ENCODE data around the gene STX18.

Gene STX18

DNA sequence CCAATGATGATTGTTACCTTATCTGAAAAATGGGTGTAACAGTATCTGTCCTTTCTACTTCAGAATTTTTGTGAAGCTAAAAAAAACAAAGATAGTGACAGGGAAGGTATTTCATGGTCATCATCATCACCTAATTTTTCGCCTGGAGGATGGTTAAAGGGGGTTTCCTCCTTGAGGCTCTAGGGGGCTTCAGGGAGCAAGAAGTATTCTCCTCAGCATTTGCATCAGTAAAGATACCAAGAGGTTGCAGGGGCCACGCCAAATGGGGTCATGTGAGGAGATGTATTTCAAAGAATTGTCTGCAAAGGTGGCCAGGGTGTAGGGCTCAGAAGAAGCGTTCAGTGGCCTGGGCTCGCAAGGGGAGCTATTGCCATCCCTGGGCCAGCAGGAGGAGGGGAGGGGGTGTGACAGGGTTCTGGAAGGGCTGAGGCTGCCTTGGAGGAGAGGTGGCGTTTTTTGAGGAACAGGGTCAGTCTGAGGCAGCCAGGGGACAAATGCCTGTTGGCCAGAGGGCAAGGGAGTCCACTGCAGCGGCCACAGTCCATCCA lies 162.2 kb downstream of the STX18 start:
- H3K27ac Mint-ChIP-seq, result no peak overlapping the region
- H3K9me3 Mint-ChIP-seq, result no peaks in the 10 kb centered on the region
- H3K27me3 Mint-ChIP-seq (ENCODE audit: low read depth, poor library complexity), result peaks cover 60% of the 10 kb centered on the region
- no peak for DNase-seq
- TF ChIP-seq, protein P1, sequence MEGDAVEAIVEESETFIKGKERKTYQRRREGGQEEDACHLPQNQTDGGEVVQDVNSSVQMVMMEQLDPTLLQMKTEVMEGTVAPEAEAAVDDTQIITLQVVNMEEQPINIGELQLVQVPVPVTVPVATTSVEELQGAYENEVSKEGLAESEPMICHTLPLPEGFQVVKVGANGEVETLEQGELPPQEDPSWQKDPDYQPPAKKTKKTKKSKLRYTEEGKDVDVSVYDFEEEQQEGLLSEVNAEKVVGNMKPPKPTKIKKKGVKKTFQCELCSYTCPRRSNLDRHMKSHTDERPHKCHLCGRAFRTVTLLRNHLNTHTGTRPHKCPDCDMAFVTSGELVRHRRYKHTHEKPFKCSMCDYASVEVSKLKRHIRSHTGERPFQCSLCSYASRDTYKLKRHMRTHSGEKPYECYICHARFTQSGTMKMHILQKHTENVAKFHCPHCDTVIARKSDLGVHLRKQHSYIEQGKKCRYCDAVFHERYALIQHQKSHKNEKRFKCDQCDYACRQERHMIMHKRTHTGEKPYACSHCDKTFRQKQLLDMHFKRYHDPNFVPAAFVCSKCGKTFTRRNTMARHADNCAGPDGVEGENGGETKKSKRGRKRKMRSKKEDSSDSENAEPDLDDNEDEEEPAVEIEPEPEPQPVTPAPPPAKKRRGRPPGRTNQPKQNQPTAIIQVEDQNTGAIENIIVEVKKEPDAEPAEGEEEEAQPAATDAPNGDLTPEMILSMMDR (IDR thresholded peaks at IDR 0.05), result no peak
- no peaks in the 10 kb centered on the region for H3K4me1 Mint-ChIP-seq
- H3K4me3 Mint-ChIP-seq, result no peak overlapping the region
- no peaks in the 10 kb centered on the region for H3K36me3 Mint-ChIP-seq (ENCODE audit: low read depth)

DNA sequence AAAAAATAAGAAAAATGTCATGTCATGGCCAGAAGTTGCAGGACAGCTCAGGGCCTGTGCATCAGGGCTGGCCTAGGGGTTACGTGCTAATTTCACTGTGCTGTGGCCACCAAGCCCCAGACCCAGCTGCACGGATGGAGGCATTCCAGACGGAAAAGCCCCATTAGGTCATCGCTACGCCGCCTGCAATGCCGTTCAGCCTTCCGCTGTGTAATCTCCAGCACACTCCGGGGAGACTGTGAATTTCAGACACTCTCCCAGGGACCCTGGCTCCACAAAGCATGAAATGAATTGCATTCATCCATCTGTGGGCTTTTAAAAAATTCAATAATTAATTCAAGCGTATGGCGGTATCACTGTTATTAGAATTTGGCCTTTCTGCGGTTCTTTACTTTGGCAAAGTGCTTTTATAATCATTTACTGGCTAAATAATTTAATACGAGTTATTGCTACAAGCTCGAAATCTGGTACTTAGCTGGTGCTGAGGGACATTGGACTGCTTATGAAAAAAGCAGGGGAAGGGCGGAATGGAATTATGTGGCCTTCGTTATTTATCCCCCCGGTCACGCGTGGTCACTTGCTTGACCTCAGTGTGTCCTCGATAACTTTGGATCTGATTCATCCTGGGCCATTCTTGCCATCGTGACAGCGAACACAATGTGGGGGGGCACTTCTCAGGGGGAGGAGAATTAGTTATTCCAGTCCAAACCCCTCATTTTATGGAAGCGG lies 164.0 kb downstream of the STX18 start:
- TF ChIP-seq, protein P1 (IDR thresholded peaks at IDR 0.05), result no peak
- H3K4me3 Mint-ChIP-seq, result no peak overlapping the region
- H3K9me3 Mint-ChIP-seq, result peaks cover 3% of the 10 kb centered on the region
- H3K36me3 Mint-ChIP-seq (ENCODE audit: low read depth), result no peaks in the 10 kb centered on the region
- no peaks in the 10 kb centered on the region for H3K4me1 Mint-ChIP-seq
- H3K27me3 Mint-ChIP-seq (ENCODE audit: low read depth, poor library complexity), result peaks cover 43% of the 10 kb centered on the region
- no peak overlapping the region for H3K27ac Mint-ChIP-seq
- no peak for DNase-seq

DNA sequence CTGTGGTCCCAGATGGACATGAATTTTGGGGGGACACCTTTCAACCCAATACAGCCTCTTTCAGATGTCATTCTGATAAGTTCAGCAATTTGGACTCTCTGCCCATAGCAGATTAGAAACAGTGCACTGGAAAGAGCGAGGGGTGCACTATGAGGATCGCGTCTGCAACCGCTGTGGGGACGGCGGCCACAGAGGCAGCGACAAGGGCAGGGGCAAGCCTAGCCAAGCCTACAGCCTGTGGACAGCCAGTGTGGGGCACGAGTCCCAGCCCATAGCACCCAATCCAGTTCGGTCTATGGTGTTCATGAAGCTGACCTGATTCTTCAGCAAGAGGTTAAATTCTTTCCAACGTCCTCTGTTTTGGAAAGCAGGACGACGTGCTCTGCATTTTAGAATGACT lies 164.7 kb downstream of the STX18 start:
- Mint-ChIP-seq H3K36me3 (ENCODE audit: low read depth) (no peaks in the 10 kb centered on the region), H3K9me3 (peaks cover 3% of the 10 kb centered on the region), H3K4me1 (no peaks in the 10 kb centered on the region), H3K27me3 (ENCODE audit: low read depth, poor library complexity) (peaks cover 37% of the 10 kb centered on the region), H3K27ac (no peak overlapping the region), H3K4me3 (no peak overlapping the region)
- TF ChIP-seq, protein P1 (IDR thresholded peaks at IDR 0.05), result no peak
- DNase-seq, result no peak

DNA sequence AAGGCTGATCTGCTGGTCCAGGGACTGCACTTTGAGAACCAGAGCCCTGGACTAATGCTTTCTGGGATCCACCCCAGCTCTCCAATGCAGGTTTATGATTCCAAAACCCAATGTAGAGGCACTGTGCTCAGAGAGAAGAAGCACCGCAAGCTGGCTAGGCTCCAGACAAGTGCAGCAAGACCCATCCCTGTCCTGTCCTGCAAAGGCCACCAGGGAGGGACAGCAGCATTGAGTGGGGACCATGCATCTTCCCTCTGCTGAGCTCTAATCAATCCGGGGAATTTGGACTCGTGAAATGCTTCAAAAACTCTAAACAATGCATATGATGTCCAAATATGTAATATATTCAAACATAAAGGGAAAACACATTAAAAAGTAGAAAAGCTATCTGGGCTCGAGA lies 165.8 kb downstream of the STX18 start:
- H3K27me3 Mint-ChIP-seq (ENCODE audit: low read depth, poor library complexity), result peaks cover 37% of the 10 kb centered on the region
- no peak overlapping the region for H3K27ac Mint-ChIP-seq
- H3K9me3 Mint-ChIP-seq, result peaks cover 3% of the 10 kb centered on the region
- TF ChIP-seq, protein P1 (IDR thresholded peaks at IDR 0.05), result no peak
- H3K4me1 Mint-ChIP-seq, result no peaks in the 10 kb centered on the region
- DNase-seq, result no peak
- H3K4me3 Mint-ChIP-seq, result no peak overlapping the region
- H3K36me3 Mint-ChIP-seq (ENCODE audit: low read depth), result no peaks in the 10 kb centered on the region

DNA sequence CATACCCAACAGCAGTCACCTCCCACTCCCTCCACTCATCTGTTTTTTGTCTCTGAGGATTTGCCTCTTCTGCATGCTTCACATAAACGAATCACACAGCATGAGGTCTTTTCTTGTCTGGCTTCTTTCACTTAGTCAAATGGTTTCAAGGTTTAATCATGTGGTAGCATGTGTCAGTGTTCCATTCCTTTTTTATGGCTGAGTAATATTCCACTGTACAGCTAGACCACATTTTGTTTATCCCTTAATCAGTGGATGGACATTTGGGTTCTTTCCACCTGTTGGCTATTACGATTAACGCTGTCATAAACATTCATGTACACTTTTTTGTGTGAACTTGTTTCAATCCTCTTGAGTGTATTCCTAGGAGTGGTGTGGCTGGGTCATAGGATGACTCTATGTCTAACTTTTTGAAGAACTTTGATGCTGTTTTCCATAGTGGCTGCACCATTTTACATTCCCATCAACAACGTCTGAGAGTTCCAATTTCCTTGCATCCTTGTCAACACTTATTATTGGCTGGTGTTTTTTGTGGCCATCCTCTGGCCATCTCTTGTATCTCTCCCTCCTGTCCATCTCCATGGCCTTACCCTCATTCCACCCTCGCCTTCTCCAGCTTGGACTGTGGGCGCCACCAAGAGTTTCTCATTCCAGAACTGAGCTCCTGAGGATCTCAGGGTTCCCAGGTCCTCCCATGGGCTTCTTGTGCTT lies 167.3 kb downstream of the STX18 start:
- peaks cover 3% of the 10 kb centered on the region for H3K9me3 Mint-ChIP-seq
- no peaks in the 10 kb centered on the region for H3K36me3 Mint-ChIP-seq (ENCODE audit: low read depth)
- TF ChIP-seq, protein P1 (IDR thresholded peaks at IDR 0.05), result no peak
- H3K4me1 Mint-ChIP-seq, result no peaks in the 10 kb centered on the region
- H3K27ac Mint-ChIP-seq, result no peak overlapping the region
- no peak for DNase-seq
- H3K27me3 Mint-ChIP-seq (ENCODE audit: low read depth, poor library complexity), result peaks cover 33% of the 10 kb centered on the region
- H3K4me3 Mint-ChIP-seq, result no peak overlapping the region

Data from nephron progenitor cell (in vitro differentiated cells).